HG03139 (cell line): Measurements from ENCODE around the gene DUOXA2.

Experiments
- ATAC-seq: cut with Tn5 transposase; IDR thresholded peaks from one replicate; pipeline ENCODE4 v1.9.1; 2021; ENCODE audit not compliant: unreplicated experiment

Gene DUOXA2

GRCh38 chr15:45155739-45156138, 41.6 kb downstream of the DUOXA2 start:
- no peak for ATAC-seq

- ATAC-seq, result no peak
Observed at GRCh38 chr15:45156744-45157455, 42.8 kb downstream of the DUOXA2 start.

- no peak for ATAC-seq
Observed at GRCh38 chr15:45157974-45158373, 43.8 kb downstream of the DUOXA2 start.

DNA sequence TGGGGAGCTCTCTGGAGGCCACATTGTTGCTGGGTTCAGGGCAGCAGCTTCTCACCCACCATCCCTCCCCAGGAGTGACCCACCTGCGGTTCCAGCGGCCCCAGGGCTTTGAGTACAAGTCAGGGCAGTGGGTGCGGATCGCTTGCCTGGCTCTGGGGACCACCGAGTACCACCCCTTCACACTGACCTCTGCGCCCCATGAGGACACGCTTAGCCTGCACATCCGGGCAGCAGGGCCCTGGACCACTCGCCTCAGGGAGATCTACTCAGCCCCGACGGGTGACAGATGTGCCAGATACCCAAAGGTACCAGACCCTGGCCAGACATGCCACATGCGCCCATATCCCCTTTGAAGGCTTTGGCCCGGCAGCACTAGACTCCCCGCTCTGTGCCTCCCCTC, 47.5 kb downstream of the DUOXA2 start:
- ATAC-seq, result no peak

DNA sequence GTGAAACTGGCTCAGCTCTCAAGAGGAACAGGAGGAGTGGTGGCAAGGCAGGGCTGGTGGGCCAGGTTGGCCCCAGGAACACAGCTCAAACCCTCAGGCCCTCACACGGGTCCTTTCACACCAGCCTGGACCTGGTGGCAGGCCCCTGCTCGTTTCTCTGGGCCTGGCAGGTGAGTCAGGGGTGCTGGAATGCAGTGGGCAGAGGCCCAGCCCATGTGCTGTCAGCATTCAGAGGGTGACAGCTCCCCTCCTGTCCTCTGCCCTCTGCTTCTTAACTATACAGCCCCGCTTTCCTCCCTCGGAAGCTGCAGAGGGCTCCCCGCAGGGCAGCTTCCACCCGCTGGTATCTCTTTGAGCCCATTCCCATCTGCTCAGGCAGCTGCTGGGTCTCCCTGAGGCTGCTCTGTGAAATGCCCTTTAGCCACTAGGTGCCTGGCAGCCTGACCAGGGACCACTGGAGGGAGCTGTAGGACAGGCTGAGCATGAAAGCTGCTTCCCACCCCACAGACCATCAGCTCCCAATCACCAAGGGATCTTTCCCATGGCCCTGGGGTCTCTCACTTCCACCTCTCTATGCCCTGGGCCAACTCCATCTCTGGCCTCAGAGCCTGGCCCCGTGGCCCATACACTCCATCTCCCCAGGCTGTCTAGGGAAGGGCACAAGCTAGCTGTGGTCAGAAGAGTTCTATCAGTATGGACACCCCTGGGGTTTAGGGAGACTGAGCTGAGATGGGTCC, 48.8 kb downstream of the DUOXA2 start:
- ATAC-seq, result no peak

DNA sequence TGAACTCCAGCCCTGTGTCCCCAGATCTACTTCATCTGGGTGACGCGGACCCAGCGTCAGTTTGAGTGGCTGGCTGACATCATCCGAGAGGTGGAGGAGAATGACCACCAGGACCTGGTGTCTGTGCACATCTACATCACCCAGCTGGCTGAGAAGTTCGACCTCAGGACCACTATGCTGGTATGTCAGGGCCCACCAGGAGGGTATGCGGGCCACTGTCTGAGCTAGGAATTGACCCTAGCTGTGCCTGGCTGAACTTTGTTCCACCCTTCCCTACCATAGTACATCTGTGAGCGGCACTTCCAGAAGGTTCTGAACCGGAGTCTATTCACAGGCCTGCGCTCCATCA, 49.4 kb downstream of the DUOXA2 start:
- no peak for ATAC-seq

GRCh38 chr15:45164914-45165313, 50.8 kb downstream of the DUOXA2 start:
- no peak for ATAC-seq

DNA sequence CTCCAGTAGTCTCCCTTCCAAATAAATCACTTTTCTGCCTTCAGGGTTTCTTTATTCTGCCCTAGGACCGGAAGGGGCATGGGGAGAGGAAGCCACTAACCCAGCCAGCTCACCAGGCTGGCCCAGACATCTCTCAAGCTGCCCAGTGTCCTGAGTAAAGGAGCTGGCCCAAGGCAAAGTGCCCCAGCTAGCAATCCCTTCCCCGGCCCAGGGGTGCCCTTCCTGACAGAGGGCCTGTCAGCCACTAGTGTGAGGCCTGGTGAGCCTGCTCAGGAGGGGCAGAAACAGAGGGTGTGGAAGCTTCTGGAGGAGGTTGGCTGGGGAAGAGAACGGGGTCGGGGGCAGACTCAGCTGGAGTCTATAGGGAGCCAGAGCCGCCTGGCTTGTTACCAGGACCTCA, 51.4 kb downstream of the DUOXA2 start:
- no peak for ATAC-seq

GRCh38 chr15:45166834-45167630, 52.9 kb downstream of the DUOXA2 start:
- ATAC-seq, result peak; percentile 95

DNA sequence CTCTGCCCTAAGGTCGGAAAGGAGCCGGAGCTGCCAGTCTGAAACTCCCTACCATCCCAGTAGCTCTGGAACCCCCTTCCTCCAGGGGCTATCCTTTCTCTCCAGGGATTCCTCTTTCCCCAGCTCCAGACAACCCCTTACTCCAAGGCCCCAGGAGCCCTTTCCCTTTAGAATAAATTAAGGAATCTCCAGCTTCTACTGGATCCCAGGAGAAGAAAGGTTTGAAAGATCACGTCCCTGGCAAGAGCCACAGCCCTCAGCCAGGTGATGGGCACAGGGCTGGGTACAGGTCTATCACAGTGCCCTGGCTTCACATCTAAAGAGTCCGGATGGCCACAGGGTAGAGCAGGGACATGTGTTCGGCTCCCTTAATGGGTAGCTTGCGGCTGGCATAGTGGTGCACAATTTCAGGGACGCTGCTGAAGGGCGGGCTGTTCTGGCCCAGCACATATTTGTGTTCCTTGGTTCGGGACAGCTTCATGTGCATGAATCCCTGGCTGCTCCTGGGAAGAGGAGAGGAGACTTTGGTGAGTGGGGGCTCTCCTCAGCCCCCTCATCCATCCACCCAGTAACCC, 53.6 kb downstream of the DUOXA2 start:
- no peak for ATAC-seq
